Measurements from ENCODE around the gene STS.

STS gene

GRCh38 chrX:7147413-7147977, at the start of gene STS:
Gene STS (plus strand): TSS chrX:7147712. CDS start chrX:7253200, 105,488 bp downstream.
- DNase-seq = peak; percentile 32
- ATAC-seq = peak; percentile 37

- DNase-seq = no peak
- no peak for ATAC-seq
These were observed 47.5 kb upstream of the STS start for GRCh38 chrX:7100022-7100421.

GRCh38 chrX:7102119-7102518, 45.4 kb upstream of the STS start:
- no peak for ATAC-seq
- no peak for DNase-seq

GRCh38 chrX:7106649-7107048, 40.9 kb upstream of the STS start:
- ATAC-seq = no peak

GRCh38 chrX:7108030-7108429, 39.5 kb upstream of the STS start:
- ATAC-seq (no peak), DNase-seq (no peak)

More at GRCh38 chrX:7106649-7107048, 40.9 kb upstream of the STS start:
- DNase-seq = no peak

- no peak for ATAC-seq
- no peak for DNase-seq
These were observed 38.4 kb upstream of the STS start for GRCh38 chrX:7109049-7109531.

GRCh38 chrX:7109838-7110793, 37.4 kb upstream of the STS start:
- ATAC-seq = no peak

GRCh38 chrX:7110821-7111276, 36.7 kb upstream of the STS start:
- DNase-seq = no peak
- ATAC-seq = no peak

More at GRCh38 chrX:7109838-7110793, 37.4 kb upstream of the STS start:
- no peak for DNase-seq

- DNase-seq (no peak), ATAC-seq (no peak)
These were observed 36.0 kb upstream of the STS start for GRCh38 chrX:7111518-7111917.

GRCh38 chrX:7112071-7112470, 35.4 kb upstream of the STS start:
- DNase-seq = no peak
- ATAC-seq = no peak

- ATAC-seq = no peak
- no peak for DNase-seq
These were observed 32.0 kb upstream of the STS start for GRCh38 chrX:7115557-7115956.

GRCh38 chrX:7116081-7116480, 31.4 kb upstream of the STS start:
- DNase-seq = no peak
- ATAC-seq = no peak

- ATAC-seq (no peak), DNase-seq (no peak)
These were observed 29.9 kb upstream of the STS start for GRCh38 chrX:7117587-7117986.

- ATAC-seq = no peak
- no peak for DNase-seq
These were observed 27.3 kb upstream of the STS start for GRCh38 chrX:7119950-7120877.

- no peak for ATAC-seq
- DNase-seq = no peak
These were observed 26.7 kb upstream of the STS start for GRCh38 chrX:7120878-7121219.

GRCh38 chrX:7127056-7127455, 20.5 kb upstream of the STS start:
- no peak for DNase-seq
- ATAC-seq = no peak

GRCh38 chrX:7131621-7132020, 15.9 kb upstream of the STS start:
- ATAC-seq (no peak), DNase-seq (no peak)

GRCh38 chrX:7132335-7133049, 15.0 kb upstream of the STS start:
- peak; percentile 16 for DNase-seq
- ATAC-seq = no peak

GRCh38 chrX:7133050-7133440, 14.5 kb upstream of the STS start:
- ATAC-seq (no peak), DNase-seq (no peak)

GRCh38 chrX:7134981-7135380, 12.5 kb upstream of the STS start:
- no peak for ATAC-seq

GRCh38 chrX:7139202-7140081, 8.1 kb upstream of the STS start:
- ATAC-seq (no peak), DNase-seq (no peak)

More at GRCh38 chrX:7134981-7135380, 12.5 kb upstream of the STS start:
- no peak for DNase-seq
